AG04450 (cell line): ENCODE results near the gene RAMP2. TPM values are rescaled to one million over a fixed set of nuclear protein-coding genes. Genes with fewer than 3 reads are reported as not detected.
A peak's percentile ranks its signal among the peaks of the same experiment; 100 is the strongest.

Experiments used
- CTCF ChIA-PET: fragments of 300-600, 350-600 bp; formaldehyde crosslinking; extraction: SDS; loops from one replicate; lab custom pipeline; 2022; ENCODE audit warnings: antibody characterized with exemption, inconsistent platforms; lab: Charles Lee
- POLR2A ChIA-PET: fragments of 350-600 bp; formaldehyde crosslinking; extraction: SDS; loops from one replicate; lab custom pipeline; 2021; ENCODE audit warnings: antibody characterized with exemption, inconsistent platforms; lab: Yijun Ruan, JAX
- DNase-seq: peaks from one replicate; pipeline ENCODE4 v3.0.0-alpha.2; 2011; ENCODE audit warnings: low read depth, low spot score
- H3K27ac ChIP-seq: one replicate; pipeline ENCODE4 v1.5.1; 2012; ENCODE audit warnings: low read depth, low read length, control low read depth
- H3K27me3 ChIP-seq: one replicate; pipeline ENCODE4 v1.6.0; 2012; ENCODE audit warnings: low read length; ENCODE audit not compliant: control insufficient read depth, insufficient read depth
- H3K4me3 ChIP-seq: 2 replicates; pipeline ENCODE4 v1.5.1; 2011; ENCODE audit warnings: mild to moderate bottlenecking, low read depth, low read length, control low read depth
- H3K9me3 ChIP-seq: 2 replicates; pipeline ENCODE4 v1.5.1; 2012; ENCODE audit warnings: low read length; ENCODE audit not compliant: control insufficient read depth, insufficient read depth
- CTCF ChIP-seq: IDR thresholded peaks from 2 replicates; pipeline ENCODE4 v1.5.1; 2011; ENCODE audit warnings: low read depth, low read length, control low read depth, inconsistent platforms
- polyA plus RNA-seq: library from polyadenylated mRNA; depleted of rRNA; stranded (reverse); fragments of >200 nt; gene quantifications from 2 replicates; pipeline ENCODE4 v1.2.3, GENCODE V29; 2011

Gene RAMP2
- polyA plus RNA-seq, 1 experiment, result 1.4 TPM

GRCh38 chr17:42795061-42795460 is 34.0 kb downstream of the RAMP2 start:
- Histone ChIP-seq H3K27ac (no peak overlapping the region), H3K27me3 (no peaks in the 10 kb centered on the region), H3K9me3 (no peaks in the 10 kb centered on the region; the same call in 1 of the 2 replicates), H3K4me3 (no peak overlapping the region)
- no peak for TF ChIP-seq CTCF
- ChIA-PET CTCF (no interaction called here), POLR2A (interaction anchor here (0.7 kb wide), 1 partner anchor 22 kb away, joined by 3 read pairs; the partner anchor contains the start of gene VPS25)
- DNase-seq, result no peak

GRCh38 chr17:42795465-42795864 is 34.4 kb downstream of the RAMP2 start:
- CTCF ChIA-PET, result no interaction called here

GRCh38 chr17:42796066-42796758 is 35.2 kb downstream of the RAMP2 start:
- no peak for TF ChIP-seq CTCF

More at GRCh38 chr17:42795465-42795864, 34.4 kb downstream of the RAMP2 start:
- Histone ChIP-seq H3K4me3 (no peak overlapping the region), H3K27ac (no peak overlapping the region), H3K27me3 (no peaks in the 10 kb centered on the region), H3K9me3 (no peaks in the 10 kb centered on the region; the same call in 1 of the 2 replicates)
- POLR2A ChIA-PET, result interaction anchor here (0.5 to 0.7 kb wide), 2 partner anchors 22 to 169 kb away, joined by 3 read pairs; partner anchors contain the start of gene VPS25
- DNase-seq, result no peak
- TF ChIP-seq CTCF, result no peak

GRCh38 chr17:42797067-42798007 is 36.3 kb downstream of the RAMP2 start:
- no peaks in the 10 kb centered on the region; the same call in 1 of the 2 replicates for H3K9me3 ChIP-seq
- peaks cover 3% of the 10 kb centered on the region for H3K27me3 ChIP-seq
- no peak overlapping the region for H3K27ac ChIP-seq
- TF ChIP-seq CTCF, result no peak
- H3K4me3 ChIP-seq, result peak overlapping the region; percentile 96
- ChIA-PET POLR2A (interaction anchor here (0.9 kb wide), 1 partner anchor 24 kb away, joined by 3 read pairs; the partner anchor contains the start of gene VPS25), CTCF (interaction anchor here (0.6 to 1.7 kb wide), 3 partner anchors 23 to 75 kb away, joined by 4 to 9 read pairs (median 4); no protein-coding TSS in a partner anchor)
- DNase-seq, result no peak

More at GRCh38 chr17:42796066-42796758, 35.2 kb downstream of the RAMP2 start:
- H3K27ac ChIP-seq, result no peak overlapping the region
- CTCF ChIA-PET, result interaction anchor here (1.7 kb wide), 1 partner anchor 24 kb away, joined by 4 read pairs; no protein-coding TSS in a partner anchor
- H3K27me3 ChIP-seq, result no peaks in the 10 kb centered on the region
- POLR2A ChIA-PET, result interaction anchor here (0.5 kb wide), 1 partner anchor 168 kb away, joined by 3 read pairs; no protein-coding TSS in a partner anchor
- DNase-seq, result no peak
- no peaks in the 10 kb centered on the region; the same call in 1 of the 2 replicates for H3K9me3 ChIP-seq
- no peak overlapping the region for H3K4me3 ChIP-seq
